Measurements from ENCODE around the gene NRL. TPM values are rescaled to one million over a fixed set of nuclear protein-coding genes. Genes with fewer than 3 reads are reported as not detected.

The NRL gene
- total RNA-seq, 1 experiment from 2014 or later: 0.66 TPM

DNA sequence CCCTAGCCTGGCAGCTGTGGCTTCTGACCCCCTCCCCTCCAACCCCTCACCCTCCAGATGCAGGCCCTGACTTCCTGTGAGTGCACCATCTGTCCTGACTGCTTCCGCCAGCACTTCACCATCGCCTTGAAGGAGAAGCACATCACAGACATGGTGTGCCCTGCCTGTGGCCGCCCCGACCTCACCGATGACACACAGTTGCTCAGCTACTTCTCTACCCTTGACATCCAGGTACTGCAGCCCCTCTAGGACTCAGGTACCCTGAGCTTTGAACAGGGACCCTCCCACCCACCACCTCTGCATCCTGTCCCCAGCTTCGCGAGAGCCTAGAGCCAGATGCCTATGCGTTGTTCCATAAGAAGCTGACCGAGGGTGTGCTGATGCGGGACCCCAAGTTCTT lies 40.4 kb upstream of the NRL start:
- Histone ChIP-seq H3K79me2 (ENCODE audit: insufficient read depth, low read length) (peaks cover 8% of the 10 kb centered on the region; the same call in 1 of the 2 replicates), H3K4me3 (replicated peaks in 1 of 2; ENCODE audit: low read depth in 1 of 2, low read length in 2 of 2) (no peak overlapping the region), H3K9me3 (ENCODE audit: control insufficient read depth in 1 of 2, insufficient read depth in 1 of 2, low read depth in 1 of 2, low read length in 2 of 2) (no peaks in the 10 kb centered on the region), H3K9ac (ENCODE audit: low read length) (no peak overlapping the region), H2AFZ (ENCODE audit: low read depth, low read length, poor library complexity, severe bottlenecking) (no peak overlapping the region), H3K9me2 (ENCODE audit: insufficient read depth) (no peaks in the 10 kb centered on the region), H4K20me1 (ENCODE audit: insufficient read depth) (no peaks in the 10 kb centered on the region), H3K27ac (ENCODE audit: low read depth, low read length) (no peak overlapping the region), H3K27me3 (ENCODE audit: insufficient read depth, low read length) (no peaks in the 10 kb centered on the region), H3K4me2 (ENCODE audit: low read length) (no peak overlapping the region), H3K36me3 (ENCODE audit: control insufficient read depth in 1 of 2, insufficient read depth in 2 of 2, low read length in 2 of 2) (peaks cover 46 to 57% of the 10 kb centered on the region in 2 experiments), H3K4me1 (ENCODE audit: control insufficient read depth in 1 of 2, insufficient read depth in 2 of 2, low read length in 2 of 2) (peaks cover under 1% of the 10 kb centered on the region in 2 experiments; a peak in 2 of 4 replicates)
- no peak for DNase-seq (ENCODE audit: low read depth, low spot score)
- no peak for ATAC-seq
- TF ChIP-seq YY1 (IDR thresholded peaks at IDR 0.05; ENCODE audit: extremely low read depth, insufficient replicate concordance, low read depth, low read length): no peak
- TF ChIP-seq, protein P1, sequence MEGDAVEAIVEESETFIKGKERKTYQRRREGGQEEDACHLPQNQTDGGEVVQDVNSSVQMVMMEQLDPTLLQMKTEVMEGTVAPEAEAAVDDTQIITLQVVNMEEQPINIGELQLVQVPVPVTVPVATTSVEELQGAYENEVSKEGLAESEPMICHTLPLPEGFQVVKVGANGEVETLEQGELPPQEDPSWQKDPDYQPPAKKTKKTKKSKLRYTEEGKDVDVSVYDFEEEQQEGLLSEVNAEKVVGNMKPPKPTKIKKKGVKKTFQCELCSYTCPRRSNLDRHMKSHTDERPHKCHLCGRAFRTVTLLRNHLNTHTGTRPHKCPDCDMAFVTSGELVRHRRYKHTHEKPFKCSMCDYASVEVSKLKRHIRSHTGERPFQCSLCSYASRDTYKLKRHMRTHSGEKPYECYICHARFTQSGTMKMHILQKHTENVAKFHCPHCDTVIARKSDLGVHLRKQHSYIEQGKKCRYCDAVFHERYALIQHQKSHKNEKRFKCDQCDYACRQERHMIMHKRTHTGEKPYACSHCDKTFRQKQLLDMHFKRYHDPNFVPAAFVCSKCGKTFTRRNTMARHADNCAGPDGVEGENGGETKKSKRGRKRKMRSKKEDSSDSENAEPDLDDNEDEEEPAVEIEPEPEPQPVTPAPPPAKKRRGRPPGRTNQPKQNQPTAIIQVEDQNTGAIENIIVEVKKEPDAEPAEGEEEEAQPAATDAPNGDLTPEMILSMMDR (IDR thresholded peaks at IDR 0.05 in 2 of 3, conservative IDR thresholded peaks at IDR 0.05 in 1 of 3; ENCODE audit: borderline replicate concordance in 1 of 3, insufficient read depth in 1 of 3, low read depth in 2 of 3, low read length in 2 of 3): no peak
- TF ChIP-seq FOSL1 (IDR thresholded peaks at IDR 0.05; ENCODE audit: low read depth): no peak
- no peak for TF ChIP-seq EZH2 (IDR thresholded peaks at IDR 0.05)
- no peak for TF ChIP-seq SIN3A (IDR thresholded peaks at IDR 0.05; ENCODE audit: low read depth)
- TF ChIP-seq, protein P2, sequence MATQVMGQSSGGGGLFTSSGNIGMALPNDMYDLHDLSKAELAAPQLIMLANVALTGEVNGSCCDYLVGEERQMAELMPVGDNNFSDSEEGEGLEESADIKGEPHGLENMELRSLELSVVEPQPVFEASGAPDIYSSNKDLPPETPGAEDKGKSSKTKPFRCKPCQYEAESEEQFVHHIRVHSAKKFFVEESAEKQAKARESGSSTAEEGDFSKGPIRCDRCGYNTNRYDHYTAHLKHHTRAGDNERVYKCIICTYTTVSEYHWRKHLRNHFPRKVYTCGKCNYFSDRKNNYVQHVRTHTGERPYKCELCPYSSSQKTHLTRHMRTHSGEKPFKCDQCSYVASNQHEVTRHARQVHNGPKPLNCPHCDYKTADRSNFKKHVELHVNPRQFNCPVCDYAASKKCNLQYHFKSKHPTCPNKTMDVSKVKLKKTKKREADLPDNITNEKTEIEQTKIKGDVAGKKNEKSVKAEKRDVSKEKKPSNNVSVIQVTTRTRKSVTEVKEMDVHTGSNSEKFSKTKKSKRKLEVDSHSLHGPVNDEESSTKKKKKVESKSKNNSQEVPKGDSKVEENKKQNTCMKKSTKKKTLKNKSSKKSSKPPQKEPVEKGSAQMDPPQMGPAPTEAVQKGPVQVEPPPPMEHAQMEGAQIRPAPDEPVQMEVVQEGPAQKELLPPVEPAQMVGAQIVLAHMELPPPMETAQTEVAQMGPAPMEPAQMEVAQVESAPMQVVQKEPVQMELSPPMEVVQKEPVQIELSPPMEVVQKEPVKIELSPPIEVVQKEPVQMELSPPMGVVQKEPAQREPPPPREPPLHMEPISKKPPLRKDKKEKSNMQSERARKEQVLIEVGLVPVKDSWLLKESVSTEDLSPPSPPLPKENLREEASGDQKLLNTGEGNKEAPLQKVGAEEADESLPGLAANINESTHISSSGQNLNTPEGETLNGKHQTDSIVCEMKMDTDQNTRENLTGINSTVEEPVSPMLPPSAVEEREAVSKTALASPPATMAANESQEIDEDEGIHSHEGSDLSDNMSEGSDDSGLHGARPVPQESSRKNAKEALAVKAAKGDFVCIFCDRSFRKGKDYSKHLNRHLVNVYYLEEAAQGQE (IDR thresholded peaks at IDR 0.05; ENCODE audit: low read depth): no peak
- TF ChIP-seq CEBPB (IDR thresholded peaks at IDR 0.05; ENCODE audit: low read depth): no peak
- no peak for TF ChIP-seq CBX3 (IDR thresholded peaks at IDR 0.05; ENCODE audit: low read depth)
- TF ChIP-seq MAX (IDR thresholded peaks at IDR 0.05): no peak
- no peak for TF ChIP-seq EGR1 (IDR thresholded peaks at IDR 0.05; ENCODE audit: low read depth)
- no peak for TF ChIP-seq ATF3 (IDR thresholded peaks at IDR 0.05)
- TF ChIP-seq SRF (IDR thresholded peaks at IDR 0.05; ENCODE audit: low read depth): no peak
- no peak for TF ChIP-seq EZH2phosphoT487 (IDR thresholded peaks at IDR 0.05; ENCODE audit: borderline replicate concordance)
- no peak for TF ChIP-seq ZFX (IDR thresholded peaks at IDR 0.05)
- intact Hi-C loops (cut with micrococcal nuclease): no loop called here
- BruUV-seq (replicated peaks): no TSS peak
- POLR2A ChIA-PET: interaction anchor here (1.0 kb wide), 1 partner anchor 41 kb away, joined by 3 read pairs; the partner anchor contains the start of gene DCAF11
- CTCF ChIA-PET: interaction anchor here (1.9 kb wide), 1 partner anchor 9 kb away, joined by 7 read pairs; the partner anchor contains the start of gene PSME2
- RAD21 ChIA-PET (ENCODE audit: low non-redundant PET in 1 of 2, low total read pairs in 2 of 2, uncharacterized antibody in 2 of 2, unreplicated experiment in 2 of 2): no interaction called here

All from HCT116 (cell line).